NCI-H1092 (cell line): ENCODE measurements around the gene TRMO.

ENCODE experiments used
- DNase-seq: peaks from one replicate; lab custom pipeline; 2025; lab: John Stamatoyannopoulos, UW

TRMO gene

GRCh38 chr9:97858826-97859225 lies 63.5 kb downstream of the TRMO start:
- DNase-seq = no peak

- DNase-seq = no peak
These were observed 63.9 kb downstream of the TRMO start for GRCh38 chr9:97858393-97858713.

GRCh38 chr9:97857606-97858392 lies 64.5 kb downstream of the TRMO start:
- DNase-seq = no peak

- DNase-seq = no peak
These were observed 65.3 kb downstream of the TRMO start for GRCh38 chr9:97856857-97857605.

GRCh38 chr9:97855899-97856298 lies 66.4 kb downstream of the TRMO start:
- no peak for DNase-seq

GRCh38 chr9:97855486-97855875 lies 66.8 kb downstream of the TRMO start:
- DNase-seq = no peak

- DNase-seq = no peak
These were observed 67.4 kb downstream of the TRMO start for GRCh38 chr9:97854696-97855485.
